Hippocampal formation (tissue), 2 donors: ENCODE results near the gene TANGO2.
A peak's percentile ranks its signal among the peaks of the same experiment; 100 is the strongest.

Experiments
- DNase-seq, 2 donors: peaks; one replicate each; lab custom pipeline; 2025; lab: John Stamatoyannopoulos, UW

The TANGO2 gene

GRCh38 chr22:19995611-19996339 is 25.1 kb upstream of the TANGO2 start:
- DNase-seq = no peak

GRCh38 chr22:19996694-19997384 is 24.1 kb upstream of the TANGO2 start:
- DNase-seq = no peak

- no peak for DNase-seq
These were observed 23.2 kb upstream of the TANGO2 start for GRCh38 chr22:19997561-19998231.

- DNase-seq = no peak
These were observed 22.5 kb upstream of the TANGO2 start for GRCh38 chr22:19998232-19998951.

GRCh38 chr22:19998991-19999820 is 21.7 kb upstream of the TANGO2 start:
- DNase-seq = no peak

GRCh38 chr22:20000246-20001081 is 20.4 kb upstream of the TANGO2 start:
- DNase-seq = peak in 1 of 2 donors; percentile 54

- no peak for DNase-seq
These were observed 19.8 kb upstream of the TANGO2 start for GRCh38 chr22:20001082-20001638.

GRCh38 chr22:20002128-20002527 is 18.8 kb upstream of the TANGO2 start:
- DNase-seq = no peak

- DNase-seq = no peak
These were observed 18.3 kb upstream of the TANGO2 start for GRCh38 chr22:20002636-20003035.

- DNase-seq = no peak
These were observed 17.6 kb upstream of the TANGO2 start for GRCh38 chr22:20003304-20003703.

GRCh38 chr22:20004464-20004863 is 16.4 kb upstream of the TANGO2 start:
- DNase-seq = no peak

- DNase-seq = no peak
These were observed 12.5 kb upstream of the TANGO2 start for GRCh38 chr22:20008221-20008995.

GRCh38 chr22:20009018-20009491 is 11.9 kb upstream of the TANGO2 start:
- no peak for DNase-seq

GRCh38 chr22:20009582-20010306 is 11.2 kb upstream of the TANGO2 start:
- DNase-seq = no peak

- no peak for DNase-seq
These were observed 10.4 kb upstream of the TANGO2 start for GRCh38 chr22:20010307-20011122.

GRCh38 chr22:20011123-20011992 is 9.6 kb upstream of the TANGO2 start:
- DNase-seq = no peak
